ENCODE data around the gene NHP2.

The NHP2 gene

DNA sequence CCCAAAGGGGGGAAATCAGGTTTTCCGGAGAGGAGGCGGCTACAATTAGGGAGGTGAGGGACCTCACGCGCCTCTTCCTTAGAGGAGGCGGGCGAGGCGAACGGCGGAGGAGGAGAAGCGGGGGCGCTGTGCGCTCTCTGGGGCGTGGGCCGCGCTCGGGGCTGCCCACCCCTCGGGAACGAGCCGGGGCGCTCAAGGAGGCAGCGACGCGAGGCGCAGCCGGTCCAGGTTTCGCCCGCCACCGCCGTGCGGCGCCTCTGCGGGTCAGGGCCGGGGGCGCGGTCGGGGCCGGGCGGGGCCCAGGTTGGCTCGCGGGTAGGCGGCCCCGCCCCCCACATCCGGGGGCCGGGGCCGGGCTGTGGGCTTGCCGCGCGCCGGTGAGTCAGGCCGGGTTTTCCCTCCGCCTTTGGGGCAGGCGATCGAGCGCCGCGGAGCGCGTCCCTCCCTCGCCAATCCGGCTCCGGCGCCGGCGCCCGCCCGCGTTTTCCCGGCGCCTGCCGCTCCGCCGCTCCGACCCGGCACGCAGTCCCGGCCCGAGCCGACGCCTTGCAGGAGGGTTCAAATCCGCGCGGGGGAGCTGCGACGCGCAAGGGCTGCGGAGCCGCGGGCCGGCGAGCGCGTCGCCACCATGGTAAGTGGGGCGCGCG, 40.4 kb downstream of the NHP2 start, which contains the start of gene N4BP3:
Gene N4BP3, plus strand, starts transcription at position 392 of the 647 bp plus-strand sequence. CDS start 6,052 bp downstream, outside the sequence.
- DNase-seq = no peak

DNA sequence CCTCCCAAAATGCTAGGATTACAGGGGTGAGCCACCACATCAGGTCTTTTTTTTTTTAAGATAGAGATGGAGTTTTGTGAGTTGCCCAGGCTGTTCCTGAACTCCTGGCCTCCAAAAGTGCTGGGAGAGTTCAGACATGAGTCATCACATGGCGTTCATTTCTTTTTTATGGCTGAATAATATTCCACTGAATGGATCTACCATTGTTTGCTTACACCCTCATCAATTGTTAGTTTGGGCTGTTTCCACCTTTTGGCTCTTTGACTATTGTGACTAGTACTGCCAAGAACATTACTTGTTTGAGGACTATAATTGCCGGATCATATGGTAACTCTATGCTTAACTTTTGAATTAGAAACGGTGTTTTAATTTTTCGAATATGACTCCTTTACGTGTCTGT, 41.1 kb downstream of the NHP2 start:
- DNase-seq = no peak

DNA sequence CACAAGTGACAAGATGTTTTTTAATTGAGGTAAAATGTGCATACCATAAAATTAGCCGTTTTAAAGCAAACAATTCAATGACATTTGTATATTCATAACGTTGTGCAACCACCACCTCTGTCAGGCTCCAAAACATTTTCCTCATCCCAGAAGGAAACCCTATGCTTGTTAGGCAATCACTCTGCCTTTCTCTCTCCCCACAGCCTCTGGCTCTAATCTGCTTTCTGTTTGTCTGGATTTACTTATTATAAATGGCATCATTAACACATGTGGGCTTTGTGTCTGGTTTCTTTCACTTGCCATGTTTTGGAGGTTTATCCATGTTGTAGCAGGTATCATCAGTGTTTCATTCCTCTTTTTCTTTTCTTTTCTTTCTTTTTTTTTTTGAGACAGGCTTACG, 41.8 kb downstream of the NHP2 start:
- no peak for DNase-seq

DNA sequence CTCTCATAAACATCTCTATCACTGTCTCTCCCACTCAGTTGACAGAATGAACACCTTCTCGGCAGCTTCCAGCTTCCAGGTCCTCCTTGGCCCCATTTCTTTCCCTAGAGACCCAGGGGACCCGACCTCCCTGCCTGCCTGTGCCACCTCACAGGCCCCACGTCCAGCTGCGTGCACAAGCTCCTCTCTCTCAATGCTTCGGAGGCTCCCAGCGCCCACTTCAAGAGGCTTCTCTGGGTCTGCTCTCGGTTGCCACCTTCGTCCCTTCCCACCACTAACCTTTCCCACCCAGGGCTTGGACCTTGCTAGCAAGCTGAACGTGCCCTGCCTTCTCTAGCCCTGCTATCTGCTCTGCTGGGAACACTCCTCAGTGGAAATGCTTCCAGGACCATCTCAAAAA, 43.2 kb downstream of the NHP2 start:
- DNase-seq = no peak

DNA sequence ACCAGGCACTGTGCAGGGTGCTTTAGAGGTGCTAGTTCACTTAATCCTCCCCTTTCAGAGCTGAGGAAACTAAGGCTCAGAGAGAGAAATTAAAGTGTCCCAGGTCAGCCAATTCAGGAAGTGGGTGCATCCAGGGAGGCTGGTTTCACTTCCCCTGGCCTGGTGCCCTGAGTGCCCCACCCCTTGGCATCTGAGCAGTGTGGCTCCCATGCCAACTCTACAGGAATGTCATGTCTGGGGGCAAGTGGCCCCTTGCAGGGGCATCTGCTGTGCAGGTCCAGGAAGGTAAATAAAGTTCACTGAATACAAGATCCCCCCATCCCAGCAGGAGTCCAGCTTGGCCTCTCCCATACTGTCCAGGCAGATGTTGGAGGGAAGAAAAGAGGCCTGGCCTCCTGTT, 44.7 kb downstream of the NHP2 start:
- no peak for DNase-seq

DNA sequence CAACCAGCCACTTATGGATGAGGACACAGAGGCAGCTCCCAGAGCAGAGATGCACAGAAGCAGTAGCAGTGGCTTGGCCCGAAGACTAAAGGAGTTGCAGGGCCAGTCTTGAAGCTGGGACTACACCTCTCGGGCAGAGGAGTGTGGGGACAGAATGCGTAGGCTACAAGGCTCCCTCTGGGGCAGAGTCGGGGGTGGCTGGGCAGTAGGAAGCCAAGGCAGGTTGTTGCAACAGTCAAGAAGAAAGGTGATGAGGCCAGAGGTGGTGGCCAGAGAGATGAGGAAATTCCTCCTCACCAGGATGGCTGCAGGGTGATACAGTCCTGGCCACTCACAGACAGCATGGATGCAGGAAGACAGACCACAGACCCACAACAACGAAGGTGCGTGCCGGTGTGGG, 45.2 kb downstream of the NHP2 start:
- no peak for DNase-seq

DNA sequence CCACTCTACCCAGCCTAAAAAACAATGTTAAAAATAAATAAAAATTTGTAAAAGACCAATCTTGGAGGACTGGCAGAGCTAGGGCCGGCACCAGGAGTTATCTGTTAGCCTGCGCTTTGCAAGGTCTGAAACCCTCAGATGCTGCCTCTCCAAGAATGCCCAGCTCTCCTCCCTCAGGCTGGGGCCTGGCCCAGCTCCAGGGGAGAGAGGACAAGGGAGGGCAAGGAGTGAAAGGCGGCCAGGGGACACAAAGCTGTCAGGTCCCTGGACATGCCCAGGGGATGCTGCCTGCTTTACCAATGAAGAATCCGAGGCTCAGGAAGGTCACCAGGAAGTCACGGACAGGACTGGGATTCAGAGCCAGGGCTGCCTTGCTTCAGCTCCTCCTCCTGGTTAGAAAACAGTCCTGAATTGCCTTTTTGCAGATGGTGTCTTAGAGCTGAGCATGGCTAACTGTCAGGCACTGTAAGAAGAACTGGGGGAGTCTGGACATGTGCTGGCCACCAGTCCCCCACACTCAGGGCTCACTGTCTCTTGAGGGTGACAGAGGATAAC, 45.9 kb downstream of the NHP2 start:
- no peak for DNase-seq

DNA sequence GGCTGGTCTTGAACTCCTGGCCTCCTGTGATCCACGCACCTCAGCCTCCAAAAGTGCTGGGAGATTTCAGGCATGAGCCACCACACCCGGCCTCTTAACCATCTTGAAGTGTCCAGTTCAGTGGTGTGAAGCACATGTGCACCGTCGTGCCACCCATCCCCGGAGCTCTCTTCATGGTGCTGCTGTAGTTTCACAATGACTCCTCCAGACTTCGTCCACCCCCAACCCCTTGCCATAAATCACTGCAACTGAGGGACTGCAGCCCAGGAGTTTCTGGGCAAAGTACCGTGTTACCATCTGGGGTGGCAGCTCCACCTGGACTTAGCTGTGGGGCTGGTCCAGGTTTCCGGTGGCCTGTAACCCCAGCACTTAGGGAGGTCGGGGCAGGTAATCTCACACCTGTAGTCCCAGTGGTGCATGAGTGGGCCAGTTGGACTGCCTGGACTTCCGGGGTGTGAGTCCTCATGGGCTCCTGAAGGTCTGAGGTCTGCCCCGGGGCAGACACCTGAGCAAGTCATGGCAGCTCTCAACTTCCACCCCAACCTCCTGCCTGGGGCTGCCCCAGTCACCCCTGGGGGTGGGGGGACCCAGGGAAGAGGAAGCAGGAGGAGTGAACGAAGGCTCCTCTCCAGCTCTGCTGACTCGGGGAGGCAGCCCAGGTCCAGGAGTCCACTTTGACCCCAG, 47.0 kb downstream of the NHP2 start:
- no peak for DNase-seq

DNA sequence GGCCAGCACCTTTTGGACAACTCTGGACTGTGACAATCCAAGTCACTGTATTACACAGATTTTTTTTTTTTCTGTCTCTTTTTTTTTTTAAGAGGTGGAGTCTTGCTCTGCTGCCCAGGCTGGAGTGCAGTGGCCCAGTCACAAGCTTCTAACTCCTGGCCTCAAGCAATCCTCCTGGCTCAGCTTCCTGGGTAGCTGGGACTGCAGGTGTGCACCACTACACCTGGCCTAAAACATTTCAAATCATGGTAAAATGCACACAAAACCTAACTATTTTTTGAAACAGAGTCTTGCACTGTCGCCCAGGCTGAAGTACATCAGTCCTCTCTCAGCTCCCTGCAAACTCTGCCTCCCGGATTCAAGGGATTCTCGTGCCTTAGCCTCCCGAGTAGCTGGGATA, 47.6 kb downstream of the NHP2 start:
- DNase-seq = no peak

DNA sequence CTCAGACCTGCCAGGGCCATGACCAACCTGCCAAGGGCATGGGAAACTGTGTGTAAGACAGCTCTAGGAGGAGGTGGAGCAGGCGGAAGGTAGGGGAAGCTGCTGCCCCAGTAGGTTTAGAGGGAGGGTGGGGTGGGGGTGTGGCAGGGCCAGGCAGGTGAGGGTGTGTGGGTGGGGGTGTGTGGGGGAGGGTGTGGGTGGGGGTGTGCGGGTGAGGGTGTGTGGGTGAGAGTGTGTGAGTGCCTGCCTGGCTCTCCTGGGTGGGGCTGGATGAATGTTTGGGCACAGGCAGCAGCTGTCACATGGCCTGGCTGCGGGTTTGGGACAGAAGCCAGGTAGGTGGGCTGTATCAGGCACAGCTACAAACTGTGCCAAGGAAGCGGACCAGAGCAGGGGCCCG, 49.2 kb downstream of the NHP2 start:
- DNase-seq = no peak

DNA sequence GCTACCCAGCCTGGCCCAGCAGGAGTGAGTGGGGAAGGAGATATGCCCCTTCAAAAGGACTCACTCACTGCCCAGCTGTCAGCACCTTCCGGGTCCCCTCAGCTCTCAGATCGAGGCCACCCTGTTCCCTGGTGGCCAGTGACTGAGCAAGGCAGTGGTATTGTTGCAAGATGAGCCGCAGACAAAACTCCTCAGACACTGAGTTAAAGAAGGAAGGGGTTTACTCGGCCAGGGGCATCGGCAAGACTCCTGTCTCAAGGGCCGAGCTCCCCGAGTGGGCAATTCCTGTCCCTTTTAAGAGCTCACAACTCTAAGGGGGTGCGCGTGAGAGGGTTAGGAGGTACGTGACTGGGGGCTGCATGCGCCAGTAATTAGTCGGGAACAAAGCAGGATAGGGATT, 50.1 kb downstream of the NHP2 start:
- DNase-seq = no peak

All from NCI-H748 treated with DMSO at 0.1 percent for 48 hours (cell line).